SJSA1 (cell line): ENCODE measurements around the gene FMN1. TPM values are rescaled to one million over a fixed set of nuclear protein-coding genes. Genes with fewer than 3 reads are reported as not detected.
A peak's percentile ranks its signal among the peaks of the same experiment; 100 is the strongest.

Experiments
- DNase-seq, 2 experiments: peaks; one replicate each; pipeline ENCODE4 v3.0.0-alpha.2; 2015 to 2020; ENCODE audit warnings: low spot score in 2 of 2, low read depth in 1 of 2
- H3K27ac ChIP-seq: fragments of 250-450 bp; sonication (Bioruptor Pico); 2 replicates; pipeline ENCODE4 v1.5.1; 2020; ENCODE audit warnings: mild to moderate bottlenecking, moderate library complexity
- H3K27me3 ChIP-seq: fragments of 250-450 bp; sonication (Bioruptor Pico); replicated peaks from 2 replicates; pipeline ENCODE4 v1.5.1; 2020; ENCODE audit warnings: mild to moderate bottlenecking, moderate library complexity
- H3K36me3 ChIP-seq: fragments of 250-450 bp; sonication (Bioruptor Pico); 2 replicates; pipeline ENCODE4 v1.5.1; 2020; ENCODE audit warnings: mild to moderate bottlenecking
- H3K4me1 ChIP-seq: fragments of 250-450 bp; sonication (Bioruptor Pico); replicated peaks from 2 replicates; pipeline ENCODE4 v1.6.1; 2021; ENCODE audit warnings: mild to moderate bottlenecking
- H3K4me3 ChIP-seq: fragments of 250-450 bp; sonication (Bioruptor Pico); 2 replicates; pipeline ENCODE4 v1.5.1; 2020; ENCODE audit warnings: mild to moderate bottlenecking
- H3K9me3 ChIP-seq: fragments of 250-450 bp; sonication (Bioruptor Pico); replicated peaks from 2 replicates; pipeline ENCODE4 v1.5.1; 2020; ENCODE audit warnings: mild to moderate bottlenecking
- total RNA-seq: library from RNA; depleted of rRNA; stranded (reverse); fragments of >200 nt; shearing (Covaris generic); gene quantifications from 2 replicates; pipeline ENCODE4 v1.2.3, GENCODE V29; 2014; rRNA removed

The FMN1 gene, protein sequence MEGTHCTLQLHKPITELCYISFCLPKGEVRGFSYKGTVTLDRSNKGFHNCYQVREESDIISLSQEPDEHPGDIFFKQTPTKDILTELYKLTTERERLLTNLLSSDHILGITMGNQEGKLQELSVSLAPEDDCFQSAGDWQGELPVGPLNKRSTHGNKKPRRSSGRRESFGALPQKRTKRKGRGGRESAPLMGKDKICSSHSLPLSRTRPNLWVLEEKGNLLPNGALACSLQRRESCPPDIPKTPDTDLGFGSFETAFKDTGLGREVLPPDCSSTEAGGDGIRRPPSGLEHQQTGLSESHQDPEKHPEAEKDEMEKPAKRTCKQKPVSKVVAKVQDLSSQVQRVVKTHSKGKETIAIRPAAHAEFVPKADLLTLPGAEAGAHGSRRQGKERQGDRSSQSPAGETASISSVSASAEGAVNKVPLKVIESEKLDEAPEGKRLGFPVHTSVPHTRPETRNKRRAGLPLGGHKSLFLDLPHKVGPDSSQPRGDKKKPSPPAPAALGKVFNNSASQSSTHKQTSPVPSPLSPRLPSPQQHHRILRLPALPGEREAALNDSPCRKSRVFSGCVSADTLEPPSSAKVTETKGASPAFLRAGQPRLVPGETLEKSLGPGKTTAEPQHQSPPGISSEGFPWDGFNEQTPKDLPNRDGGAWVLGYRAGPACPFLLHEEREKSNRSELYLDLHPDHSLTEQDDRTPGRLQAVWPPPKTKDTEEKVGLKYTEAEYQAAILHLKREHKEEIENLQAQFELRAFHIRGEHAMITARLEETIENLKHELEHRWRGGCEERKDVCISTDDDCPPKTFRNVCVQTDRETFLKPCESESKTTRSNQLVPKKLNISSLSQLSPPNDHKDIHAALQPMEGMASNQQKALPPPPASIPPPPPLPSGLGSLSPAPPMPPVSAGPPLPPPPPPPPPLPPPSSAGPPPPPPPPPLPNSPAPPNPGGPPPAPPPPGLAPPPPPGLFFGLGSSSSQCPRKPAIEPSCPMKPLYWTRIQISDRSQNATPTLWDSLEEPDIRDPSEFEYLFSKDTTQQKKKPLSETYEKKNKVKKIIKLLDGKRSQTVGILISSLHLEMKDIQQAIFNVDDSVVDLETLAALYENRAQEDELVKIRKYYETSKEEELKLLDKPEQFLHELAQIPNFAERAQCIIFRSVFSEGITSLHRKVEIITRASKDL (N-terminal part only)
- total RNA-seq = 2.3 and 2.4 TPM in 2 replicates

DNA sequence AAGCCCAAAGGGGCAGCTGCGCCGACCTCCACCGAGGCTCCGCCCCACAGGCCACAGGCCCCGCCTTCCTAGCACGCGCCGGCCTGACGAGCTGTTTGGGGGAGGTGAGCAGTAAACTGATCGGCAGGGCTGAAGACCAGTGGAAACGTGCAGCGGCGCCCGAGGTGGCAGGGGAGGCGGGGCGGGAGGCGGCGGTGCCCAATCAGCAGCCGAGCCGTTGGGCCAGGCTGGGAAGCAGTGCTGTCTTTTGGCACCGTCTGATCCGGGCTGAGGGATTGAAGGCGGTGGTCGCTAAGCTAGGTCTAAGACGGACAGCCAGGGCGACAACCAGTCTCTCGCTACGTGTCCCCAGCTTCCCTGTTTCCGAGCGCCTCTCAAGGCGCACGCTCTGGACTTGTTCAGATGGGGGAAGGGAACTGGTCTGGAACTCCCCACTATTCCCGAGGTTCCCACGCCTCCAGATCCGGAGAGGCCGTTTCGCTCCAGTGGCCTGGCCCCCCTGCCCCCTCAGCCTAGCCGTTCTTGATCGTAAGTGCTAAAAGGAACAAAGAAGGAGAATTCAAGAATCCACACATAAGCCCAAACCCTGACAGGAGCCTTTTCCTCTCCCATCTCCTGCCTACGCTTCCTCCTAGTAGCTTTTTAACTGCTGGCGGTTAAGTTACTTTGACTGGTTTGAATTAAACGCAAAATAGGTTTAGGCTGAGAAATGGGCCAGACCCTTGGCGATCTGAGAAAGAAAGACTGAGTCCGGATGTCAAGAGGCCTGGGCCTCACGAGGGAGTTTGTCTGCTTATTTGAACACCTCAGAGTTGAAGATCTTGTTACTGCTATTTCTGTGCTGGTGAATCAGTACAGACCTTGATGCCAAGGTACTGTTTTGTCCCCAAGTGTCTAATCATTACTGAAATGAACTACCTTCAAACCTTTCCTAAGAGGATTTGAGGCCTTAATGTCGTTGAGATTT, at the start of gene FMN1:
FMN1 (minus strand) TSS at position 11 of the 967 bp plus-strand sequence. CDS start 39,800 bp downstream, outside the sequence.
- no peak within 1 kb of the TSS for H3K27ac ChIP-seq
- peaks cover 10% of the 10 kb centered on the region for H3K4me1 ChIP-seq
- H3K27me3 ChIP-seq = peaks cover 7% of the 10 kb centered on the region
- H3K9me3 ChIP-seq = no peaks in the 10 kb centered on the region
- peak within 1 kb of the TSS; percentile 36 for H3K4me3 ChIP-seq
- no peaks in the 10 kb centered on the region for H3K36me3 ChIP-seq
- peak; percentile 87 to 92 for DNase-seq

DNA sequence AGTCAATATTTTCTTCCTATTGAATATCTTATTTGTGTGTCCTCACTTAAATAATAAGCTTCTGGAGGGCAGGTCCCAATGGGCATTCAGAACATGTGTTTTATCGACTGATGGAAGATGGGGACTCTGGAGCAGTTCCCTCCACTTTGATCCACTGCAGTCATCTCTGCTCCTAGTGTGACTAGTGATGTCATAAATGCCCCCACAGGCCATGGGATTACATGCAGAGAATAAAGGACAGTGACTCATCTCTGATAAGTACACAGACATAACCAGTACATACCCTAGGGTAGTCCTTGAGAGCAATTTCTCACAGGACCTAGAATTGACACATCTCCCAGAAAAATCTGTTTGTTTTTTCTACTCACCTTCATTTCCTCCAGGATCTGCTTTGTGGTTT, 49.4 kb upstream of the FMN1 start:
- H3K4me1 ChIP-seq = peaks cover 32% of the 10 kb centered on the region
- no peaks in the 10 kb centered on the region for H3K9me3 ChIP-seq
- no peaks in the 10 kb centered on the region for H3K36me3 ChIP-seq
- no peak overlapping the region for H3K4me3 ChIP-seq
- H3K27me3 ChIP-seq = peaks cover 5% of the 10 kb centered on the region; the same call in 1 of the 2 replicates
- peak; percentile 61 to 63 for DNase-seq
- peak overlapping the region; percentile 70 for H3K27ac ChIP-seq

DNA sequence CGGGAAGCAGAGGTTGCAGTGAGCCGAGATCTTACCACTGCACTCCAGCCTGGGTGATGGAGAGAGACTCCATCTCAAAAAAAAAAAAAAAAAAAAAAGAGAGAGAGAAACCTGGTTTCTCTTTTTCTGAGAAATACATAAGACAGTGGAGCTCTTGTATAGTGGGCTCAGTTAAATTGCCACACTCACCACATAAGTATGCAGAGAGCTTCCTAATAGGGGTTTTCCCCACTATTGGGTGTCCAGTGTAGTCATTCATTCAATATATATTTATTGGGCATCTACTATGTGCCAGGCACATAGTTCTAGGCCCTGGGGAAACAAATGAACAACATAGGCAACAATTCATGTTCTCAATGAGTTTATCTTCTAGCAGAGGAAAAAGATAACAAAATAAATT, 48.9 kb upstream of the FMN1 start:
- H3K36me3 ChIP-seq = no peaks in the 10 kb centered on the region
- peak overlapping the region; percentile 70 for H3K27ac ChIP-seq
- H3K4me3 ChIP-seq = no peak overlapping the region
- peaks cover 5% of the 10 kb centered on the region; the same call in 1 of the 2 replicates for H3K27me3 ChIP-seq
- H3K9me3 ChIP-seq = no peaks in the 10 kb centered on the region
- no peak for DNase-seq
- H3K4me1 ChIP-seq = peaks cover 32% of the 10 kb centered on the region

DNA sequence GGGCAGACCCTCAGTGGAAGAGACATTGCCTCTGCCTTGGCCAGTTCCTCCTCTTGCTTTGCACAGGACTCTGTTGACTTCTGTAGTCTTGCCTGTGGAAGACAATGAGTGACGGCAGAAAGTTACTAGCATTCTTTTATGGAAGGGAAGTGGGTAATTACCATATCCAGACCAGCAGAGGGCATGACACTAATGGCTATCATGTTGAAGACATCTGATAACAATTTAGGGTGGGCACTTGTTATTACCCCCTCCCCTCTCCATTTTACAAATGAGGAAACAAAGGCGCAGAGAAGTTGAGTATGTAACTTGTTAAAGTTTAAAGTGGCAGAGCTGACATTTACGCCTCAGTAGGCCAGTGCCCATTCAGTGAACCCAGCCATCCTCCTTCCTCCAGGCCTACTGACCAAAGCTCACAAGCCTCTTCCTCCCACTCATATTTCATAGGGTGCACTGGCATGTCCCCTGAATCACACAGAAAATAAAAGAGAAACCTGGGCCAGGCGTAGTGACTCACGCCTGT, 48.2 kb upstream of the FMN1 start:
- Histone ChIP-seq H3K4me3 (no peak overlapping the region), H3K9me3 (no peaks in the 10 kb centered on the region), H3K27ac (peak overlapping the region; percentile 70), H3K27me3 (peaks cover 1% of the 10 kb centered on the region; the same call in 1 of the 2 replicates), H3K36me3 (no peaks in the 10 kb centered on the region), H3K4me1 (peaks cover 32% of the 10 kb centered on the region)
- DNase-seq = peak in 1 of 2 experiments; percentile 41

DNA sequence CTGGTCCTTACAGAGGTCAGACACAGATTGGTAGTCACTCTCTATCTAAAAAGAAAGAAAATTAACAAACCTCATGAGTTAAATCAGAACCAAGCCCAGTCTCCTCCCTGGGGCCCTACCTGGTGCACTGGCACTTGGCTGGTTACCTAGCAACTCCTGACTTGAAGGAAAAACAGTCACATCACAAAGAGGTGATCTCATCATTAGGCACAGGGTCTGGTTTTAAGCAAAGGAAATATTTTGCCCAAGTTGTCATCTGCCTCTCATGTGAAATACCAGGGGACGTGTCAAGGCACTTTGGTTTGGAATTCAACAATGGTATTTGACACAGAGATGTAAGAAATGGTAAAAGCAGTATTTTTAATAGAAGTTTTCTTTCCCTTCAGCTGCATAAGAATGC, 47.7 kb upstream of the FMN1 start:
- peak in 1 of 2 experiments; percentile 42 for DNase-seq
- Histone ChIP-seq H3K27me3 (peaks cover 3% of the 10 kb centered on the region; the same call in 1 of the 2 replicates), H3K4me3 (no peak overlapping the region), H3K27ac (peak overlapping the region; percentile 70), H3K4me1 (peaks cover 32% of the 10 kb centered on the region), H3K9me3 (no peaks in the 10 kb centered on the region), H3K36me3 (no peaks in the 10 kb centered on the region)

DNA sequence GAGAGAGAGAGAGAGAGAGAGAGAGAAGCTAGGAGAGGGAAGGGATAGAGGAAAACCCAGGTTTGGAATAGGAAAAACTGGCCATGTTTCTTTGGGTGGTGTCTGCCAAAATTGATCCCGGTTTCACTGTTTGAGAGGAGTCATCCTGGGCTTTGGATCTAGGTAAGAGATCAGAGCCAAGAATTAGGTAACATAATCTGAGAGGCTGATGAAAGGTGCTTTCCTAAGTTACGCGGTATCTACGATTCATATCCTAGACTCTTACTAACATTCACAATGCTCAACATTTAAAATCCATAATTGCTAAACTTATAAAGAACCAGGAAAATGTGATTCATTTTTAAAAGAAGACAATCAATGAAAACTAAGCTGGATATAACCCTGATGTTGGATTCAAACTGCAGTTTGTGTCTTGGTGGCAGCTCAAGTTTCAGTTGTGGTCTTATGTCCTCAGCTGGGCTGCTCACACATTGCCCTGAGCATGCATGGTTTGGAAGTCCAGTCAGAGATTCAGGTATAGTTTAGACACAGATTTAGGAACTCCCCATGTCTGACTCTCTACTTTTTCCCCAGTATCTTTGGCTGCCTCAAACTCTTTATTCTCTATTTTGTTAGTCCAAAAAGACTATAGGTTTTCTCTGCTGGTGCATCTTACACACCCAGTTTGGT, 42.5 kb upstream of the FMN1 start:
- H3K4me1 ChIP-seq = peaks cover 6% of the 10 kb centered on the region
- H3K27me3 ChIP-seq = peaks cover 8% of the 10 kb centered on the region; the same call in 1 of the 2 replicates
- no peak overlapping the region for H3K27ac ChIP-seq
- no peak for DNase-seq
- no peak overlapping the region for H3K4me3 ChIP-seq
- no peaks in the 10 kb centered on the region for H3K9me3 ChIP-seq
- H3K36me3 ChIP-seq = no peaks in the 10 kb centered on the region

DNA sequence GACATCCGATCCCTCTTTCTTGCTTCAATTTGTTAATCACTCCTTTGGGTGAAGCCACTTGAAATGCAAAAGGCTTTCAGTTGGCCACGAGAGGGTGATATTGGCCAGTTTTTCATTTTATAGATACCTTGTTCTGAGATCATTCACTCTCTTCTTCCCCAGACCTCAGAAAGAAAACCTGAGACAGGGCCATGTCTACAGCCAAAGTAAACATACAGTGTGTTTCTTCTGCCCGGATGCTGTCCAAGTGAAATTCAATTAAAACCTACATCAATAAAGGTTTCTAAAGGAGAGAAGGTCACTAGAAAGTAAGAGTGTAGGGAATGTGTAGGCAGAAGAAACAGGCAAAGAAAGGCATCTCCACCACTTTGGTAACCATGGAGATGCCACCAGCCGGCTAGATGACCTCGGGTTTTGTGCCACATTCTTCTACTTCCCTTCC, 39.5 kb upstream of the FMN1 start:
- no peaks in the 10 kb centered on the region for H3K4me1 ChIP-seq
- H3K27ac ChIP-seq = no peak overlapping the region
- peak in 1 of 2 experiments; percentile 23 for DNase-seq
- H3K27me3 ChIP-seq = peaks cover 10% of the 10 kb centered on the region
- no peaks in the 10 kb centered on the region for H3K36me3 ChIP-seq
- H3K4me3 ChIP-seq = no peak overlapping the region
- no peaks in the 10 kb centered on the region for H3K9me3 ChIP-seq

DNA sequence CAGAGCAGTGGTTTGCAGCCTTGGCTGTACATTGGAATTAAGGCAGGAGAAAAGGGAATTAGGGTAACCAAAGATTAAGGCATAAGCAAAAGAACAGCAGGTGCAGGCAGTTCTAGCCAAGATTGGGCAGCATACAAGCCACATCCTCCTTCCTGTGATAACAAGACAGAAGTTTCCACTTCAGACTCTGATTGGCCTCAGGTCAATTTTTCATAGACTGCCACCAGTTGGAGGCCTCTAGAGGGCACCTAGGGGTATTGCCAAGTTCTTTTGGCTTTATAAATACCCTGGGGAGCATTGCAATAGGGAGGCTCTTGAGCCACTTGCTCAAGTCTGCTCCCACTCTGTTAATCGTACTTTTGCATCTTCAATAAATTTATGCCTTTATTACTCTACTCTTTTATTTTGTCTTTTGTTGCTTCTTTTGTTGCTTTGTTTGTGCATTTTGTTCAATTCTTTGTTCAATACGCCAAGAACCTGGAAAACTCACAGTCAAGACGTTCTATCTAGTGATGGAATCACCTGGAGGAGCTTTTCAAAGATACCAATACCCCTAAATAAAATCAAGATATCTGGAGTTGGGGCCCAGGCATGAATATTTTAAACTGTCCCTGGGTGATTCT, 32.2 kb upstream of the FMN1 start:
- no peak overlapping the region for H3K4me3 ChIP-seq
- no peaks in the 10 kb centered on the region for H3K9me3 ChIP-seq
- H3K4me1 ChIP-seq = no peaks in the 10 kb centered on the region
- no peaks in the 10 kb centered on the region for H3K36me3 ChIP-seq
- peaks cover 11% of the 10 kb centered on the region for H3K27me3 ChIP-seq
- DNase-seq = no peak
- H3K27ac ChIP-seq = no peak overlapping the region

DNA sequence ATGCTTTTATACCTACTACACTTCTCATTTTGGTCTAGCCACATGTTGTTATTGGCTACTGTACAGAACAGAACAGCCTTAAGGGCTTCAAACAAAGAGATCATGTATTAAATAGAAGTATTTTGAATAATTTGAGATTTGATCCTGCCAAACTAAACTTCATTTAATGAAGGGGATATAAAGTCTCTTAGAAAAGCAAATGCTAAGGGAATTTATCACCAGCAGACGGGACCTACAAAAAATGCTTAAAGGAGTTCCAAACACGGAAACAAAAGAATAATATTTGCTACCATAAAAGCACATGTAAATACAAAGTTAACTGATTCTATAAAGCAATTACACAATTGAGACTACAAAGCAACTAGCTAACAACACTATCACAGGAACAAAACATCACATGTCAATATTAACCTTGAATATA, 23.6 kb upstream of the FMN1 start:
- no peaks in the 10 kb centered on the region for H3K4me1 ChIP-seq
- peaks cover 4% of the 10 kb centered on the region for H3K27me3 ChIP-seq
- H3K27ac ChIP-seq = no peak overlapping the region
- H3K4me3 ChIP-seq = no peak overlapping the region
- H3K9me3 ChIP-seq = no peaks in the 10 kb centered on the region
- no peaks in the 10 kb centered on the region for H3K36me3 ChIP-seq
- no peak for DNase-seq

DNA sequence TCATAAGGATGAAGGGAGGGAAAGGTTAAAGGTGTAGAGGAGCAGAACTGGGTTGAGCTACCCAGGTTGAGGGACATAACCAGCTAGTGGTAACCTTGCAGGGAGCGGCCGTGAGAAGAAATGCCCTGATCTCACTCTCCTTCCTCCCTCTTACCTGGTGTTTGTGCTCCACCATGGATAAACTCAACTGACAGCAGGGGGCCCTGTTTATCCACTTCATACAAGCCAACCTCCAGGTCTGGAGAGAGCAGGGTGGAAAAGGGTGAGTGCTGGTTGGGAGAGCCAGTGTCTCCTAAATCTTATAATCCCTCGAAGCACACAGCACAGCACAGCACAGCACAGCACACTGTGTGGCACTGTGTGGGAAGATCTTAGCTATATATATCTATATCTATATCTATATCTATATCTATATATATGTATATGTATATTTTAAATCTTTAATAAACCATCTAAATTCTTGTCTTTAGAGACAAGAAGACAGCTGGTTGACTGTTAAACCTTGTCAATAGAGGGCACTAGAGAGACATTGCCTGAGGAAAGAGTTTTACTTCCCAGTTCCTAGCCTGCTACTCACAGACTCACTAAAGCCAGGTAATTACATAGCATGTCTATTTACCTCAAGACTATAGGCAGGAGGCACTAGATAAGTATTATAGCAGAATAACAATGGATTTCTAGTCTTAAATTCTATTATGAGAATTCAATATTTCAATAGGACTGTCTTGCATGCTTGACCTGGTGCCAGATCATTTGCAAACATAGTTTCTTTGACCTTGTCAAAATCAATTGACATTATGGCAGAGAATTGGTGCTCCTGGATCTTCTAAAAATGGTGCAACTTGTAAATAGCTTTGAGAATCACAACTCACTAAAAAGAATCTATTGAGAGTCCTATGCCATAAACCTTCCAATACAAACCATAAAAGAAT, 21.7 kb upstream of the FMN1 start:
- no peak for DNase-seq

More for the DNA sequence above, 21.7 kb upstream of the FMN1 start:
- H3K4me1 ChIP-seq = no peaks in the 10 kb centered on the region
- no peak overlapping the region for H3K27ac ChIP-seq
- H3K36me3 ChIP-seq = no peaks in the 10 kb centered on the region
- H3K27me3 ChIP-seq = no peaks in the 10 kb centered on the region; the same call in none of the 2 replicates
- H3K4me3 ChIP-seq = no peak overlapping the region
- no peaks in the 10 kb centered on the region for H3K9me3 ChIP-seq
